CD1c-positive myeloid dendritic cell (primary cell): Measurements from ENCODE around the gene ARHGAP10.

Experiments
- DNase-seq: peaks from one replicate; pipeline ENCODE4 v3.0.0-alpha.2; 2016; ENCODE audit errors: extremely low spot score

The ARHGAP10 gene

GRCh38 chr4:147948336-147948735 lies 216.4 kb downstream of the ARHGAP10 start:
- DNase-seq = no peak

GRCh38 chr4:147950261-147950660 lies 218.4 kb downstream of the ARHGAP10 start:
- no peak for DNase-seq

GRCh38 chr4:147950841-147951240 lies 219.0 kb downstream of the ARHGAP10 start:
- peak; percentile 53 for DNase-seq

- DNase-seq = no peak
Measured at GRCh38 chr4:147954850-147955249, 223.0 kb downstream of the ARHGAP10 start.

- no peak for DNase-seq
Measured at GRCh38 chr4:147955827-147956558, 224.1 kb downstream of the ARHGAP10 start.

GRCh38 chr4:147957446-147957845 lies 225.6 kb downstream of the ARHGAP10 start:
- no peak for DNase-seq

GRCh38 chr4:147958057-147958456 lies 226.2 kb downstream of the ARHGAP10 start:
- DNase-seq = no peak

GRCh38 chr4:147958489-147959065 lies 226.7 kb downstream of the ARHGAP10 start:
- DNase-seq = no peak

- no peak for DNase-seq
Measured at GRCh38 chr4:147960971-147961370, 229.1 kb downstream of the ARHGAP10 start.

- no peak for DNase-seq
Measured at GRCh38 chr4:147963839-147964238, 232.0 kb downstream of the ARHGAP10 start.

GRCh38 chr4:147964266-147964880 lies 232.5 kb downstream of the ARHGAP10 start:
- DNase-seq = no peak

- DNase-seq = no peak
Measured at GRCh38 chr4:147965056-147965455, 233.2 kb downstream of the ARHGAP10 start.

GRCh38 chr4:147965873-147966272 lies 234.0 kb downstream of the ARHGAP10 start:
- no peak for DNase-seq

- DNase-seq = no peak
Measured at GRCh38 chr4:147968641-147969040, 236.8 kb downstream of the ARHGAP10 start.

GRCh38 chr4:147969573-147970385 lies 237.9 kb downstream of the ARHGAP10 start:
- DNase-seq = peak; percentile 33

- no peak for DNase-seq
Measured at GRCh38 chr4:147971116-147971515, 239.2 kb downstream of the ARHGAP10 start.

GRCh38 chr4:147975325-147975724 lies 243.4 kb downstream of the ARHGAP10 start:
- DNase-seq = no peak

GRCh38 chr4:147975933-147976928 lies 244.3 kb downstream of the ARHGAP10 start:
- no peak for DNase-seq

- peak; percentile 55 for DNase-seq
Measured at GRCh38 chr4:147980586-147980985, 248.7 kb downstream of the ARHGAP10 start.

- no peak for DNase-seq
Measured at GRCh38 chr4:147981305-147981704, 249.4 kb downstream of the ARHGAP10 start.
